B cell (primary cell): Measurements from ENCODE around the gene PIGR. TPM values are rescaled to one million over a fixed set of nuclear protein-coding genes. Genes with fewer than 3 reads are reported as not detected.
A peak's percentile ranks its signal among the peaks of the same experiment; 100 is the strongest.

ENCODE experiments used
- ATAC-seq: fragments of 200-7000 bp; cut with Tn5 transposase; one replicate; pipeline ENCODE4 v1.10.0; 2021; ENCODE audit warnings: low read depth, mild to moderate bottlenecking, moderate number of reproducible peaks, moderate library complexity
- CTCF ChIA-PET: fragments of 350-600 bp; sonication (Branson Sonifier 250); formaldehyde crosslinking; loops from one replicate; lab custom pipeline; 2021; ENCODE audit warnings: antibody characterized with exemption, inconsistent platforms; lab: Charles Lee
- POLR2A ChIA-PET: fragments of 350-600 bp; sonication (Branson Sonifier 250); formaldehyde crosslinking; loops from one replicate; lab custom pipeline; 2021; ENCODE audit warnings: antibody characterized with exemption; lab: Charles Lee
- DNase-seq: peaks from one replicate; pipeline ENCODE4 v3.0.0; 2013
- H2AFZ ChIP-seq: 2 replicates; pipeline ENCODE4 v1.6.1; 2012; ENCODE audit warnings: mild to moderate bottlenecking, low read depth, low read length; ENCODE audit not compliant: insufficient read depth, poor library complexity, severe bottlenecking
- H3K27ac ChIP-seq, 2 donors: 1 replicate in 1 of 2; 2 replicates in 1 of 2; pipeline ENCODE4 v1.5.1; 2012 to 2013; ENCODE audit warnings: low read length in 2 of 2, mild to moderate bottlenecking in 2 of 2, moderate library complexity in 1 of 2
- H3K27me3 ChIP-seq, 4 experiments: fragments of 200-600 bp in 1 of 4; sonication (generic) in 1 of 4; replicated peaks in 1 of 4; 1 replicate in 2 of 4; 2 replicates in 2 of 4; pipeline versions ENCODE4 v1.6.1 to v1.7.0; 2013 to 2016; ENCODE audit warnings: low read length in 3 of 4, mild to moderate bottlenecking in 2 of 4, mixed read lengths in 1 of 4, moderate library complexity in 1 of 4; ENCODE audit not compliant: insufficient read depth in 4 of 4, control insufficient read depth in 3 of 4; ENCODE audit errors: control extremely low read depth in 1 of 4
- H3K36me3 ChIP-seq, 2 experiments: replicated peaks in 1 of 2; 1 replicate in 1 of 2; 2 replicates in 1 of 2; pipeline versions ENCODE4 v1.6.1 to v1.7.1; 2013; ENCODE audit warnings: low read length in 1 of 2; ENCODE audit not compliant: insufficient read depth in 2 of 2, control insufficient read depth in 1 of 2; ENCODE audit errors: control extremely low read depth in 1 of 2, extremely low read depth in 1 of 2
- H3K4me1 ChIP-seq, 2 donors: fragments of 200-600 bp in 1 of 2; sonication (generic) in 1 of 2; 1 replicate in 1 of 2; 2 replicates in 1 of 2; pipeline versions ENCODE4 v1.5.1 to v1.6.1; 2013 to 2017; ENCODE audit warnings: low read length in 2 of 2; ENCODE audit not compliant: control insufficient read depth in 2 of 2, insufficient read depth in 2 of 2
- H3K4me2 ChIP-seq: replicated peaks from 2 replicates; pipeline ENCODE3; 2012; ENCODE audit warnings: mild to moderate bottlenecking, low read depth, low read length; ENCODE audit not compliant: poor library complexity, severe bottlenecking
- H3K4me3 ChIP-seq, 5 experiments: fragments of 200-600 bp in 1 of 5; sonication (generic) in 1 of 5; 1 replicate in 3 of 5; 2 replicates in 2 of 5; pipeline versions ENCODE4 v1.5.1 to v1.7.0; 2011 to 2016; ENCODE audit warnings: low read length in 4 of 5, mild to moderate bottlenecking in 4 of 5, low read depth in 2 of 5, control low read depth in 1 of 5, moderate library complexity in 1 of 5; ENCODE audit not compliant: insufficient read depth in 1 of 5; ENCODE audit errors: control extremely low read depth in 1 of 5, extremely low read depth in 1 of 5
- H3K79me2 ChIP-seq: fragments of 200-600 bp; sonication (generic); one replicate; pipeline ENCODE4 v1.6.0; 2016; ENCODE audit warnings: low read length; ENCODE audit not compliant: control insufficient read depth, insufficient read depth
- H3K9ac ChIP-seq: fragments of 200-600 bp; sonication (generic); 2 replicates; pipeline ENCODE4 v1.6.1; 2017; ENCODE audit warnings: mild to moderate bottlenecking, low read length, moderate library complexity
- H3K9me3 ChIP-seq, 3 donors: one replicate each; pipeline versions ENCODE4 v1.6.1 to v1.7.1; 2013; ENCODE audit warnings: low read length in 2 of 3; ENCODE audit not compliant: control insufficient read depth in 2 of 3, insufficient read depth in 1 of 3; ENCODE audit errors: control extremely low read depth in 1 of 3
- H4K20me1 ChIP-seq: 2 replicates; pipeline ENCODE4 v1.6.0; 2012; ENCODE audit warnings: mild to moderate bottlenecking, low read length; ENCODE audit not compliant: insufficient read depth, control insufficient read depth, poor library complexity, severe bottlenecking
- H3K27ac Mint-ChIP-seq: one replicate; pipeline ENCODE4 v1.8.0; 2021; ENCODE audit warnings: mixed read lengths
- H3K27me3 Mint-ChIP-seq: one replicate; pipeline ENCODE4 v1.8.0; 2021; ENCODE audit warnings: mixed read lengths
- H3K4me1 Mint-ChIP-seq: one replicate; pipeline ENCODE4 v1.8.0; 2021; ENCODE audit warnings: mixed read lengths
- H3K4me3 Mint-ChIP-seq: one replicate; pipeline ENCODE4 v1.8.0; 2021; ENCODE audit warnings: mixed read lengths
- H3K9me3 Mint-ChIP-seq: one replicate; pipeline ENCODE4 v1.8.0; 2022; ENCODE audit warnings: mixed read lengths; ENCODE audit not compliant: insufficient read depth
- EZH2 ChIP-seq: IDR thresholded peaks from 2 replicates; pipeline ENCODE4 v1.6.1; 2012; ENCODE audit warnings: borderline replicate concordance, low read depth, mild to moderate bottlenecking, moderate library complexity, low read length; ENCODE audit not compliant: insufficient read depth, poor library complexity, severe bottlenecking
- WGBS: methylation state at CpG from one replicate; pipeline ENCODE4 v1.1.5; 2013; ENCODE audit warnings: missing lambda C conversion rate; ENCODE audit not compliant: insufficient coverage; 5-methylcytosine and 5-hydroxymethylcytosine counted together
- intact Hi-C: fragments of 100-400 bp; cut with micrococcal nuclease; formaldehyde crosslinking; loops from one replicate; pipeline ENCODE4 v1.10.0; 2022
- polyA plus RNA-seq: library from polyadenylated mRNA; depleted of rRNA; stranded (reverse); fragments of >200 nt; gene quantifications from 2 replicates; pipeline ENCODE4 v1.2.3, GENCODE V29; 2012
- total RNA-seq, 2 donors: library from RNA; stranded (reverse); fragments of 120-200 nt in 1 of 2; gene quantifications; 1 replicate in 1 of 2; 2 replicates in 1 of 2; pipeline versions ENCODE4 v1.2.3 to v1.2.4, GENCODE V29; 2013 to 2022
- TF ChIP-seq, protein P1 (sequence below): fragments of 200-600 bp; IDR thresholded peaks from one replicate; pipeline ENCODE4 v1.8.0; 2022; ENCODE audit warnings: antibody characterized with exemption, mild to moderate bottlenecking

The PIGR gene
- total and polyA plus RNA-seq, 2 donors (not counting 1 experiment from before 2014, with no cell fraction given) = 0.31 to 1.1 TPM

DNA sequence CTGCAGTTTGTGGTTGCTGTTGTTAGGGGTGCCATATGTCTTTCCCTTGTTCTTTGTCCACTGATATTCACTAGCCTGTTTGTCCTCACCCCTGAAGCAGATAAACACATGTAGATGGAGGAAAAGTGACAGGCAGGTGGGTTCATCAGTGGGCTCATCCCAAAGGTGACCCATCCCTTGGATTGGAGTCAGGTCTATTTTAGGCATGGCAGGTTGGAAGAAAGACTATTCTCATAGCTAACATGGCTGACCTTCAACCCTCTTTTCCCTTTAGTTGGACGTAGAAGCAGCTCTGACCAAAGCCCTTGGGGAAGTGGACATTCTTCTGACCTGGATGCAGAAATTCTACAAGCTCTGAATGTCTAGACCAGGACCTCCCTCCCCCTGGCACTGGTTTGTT is 43.6 kb downstream of the PIGR start:
- no peak for ATAC-seq
- H3K4me2 ChIP-seq = no peak overlapping the region
- intact Hi-C loops = no loop called here
- peaks cover 66% of the 10 kb centered on the region for H3K4me1 Mint-ChIP-seq
- peak overlapping the region in 1 of 2 donors; percentile 79 for H3K27ac ChIP-seq
- peaks cover 6% of the 10 kb centered on the region for H3K79me2 ChIP-seq
- H3K4me1 ChIP-seq = peaks cover 25 to 39% of the 10 kb centered on the region in 2 donors
- H3K27me3 Mint-ChIP-seq = no peaks in the 10 kb centered on the region
- no peak overlapping the region for H3K4me3 ChIP-seq
- H3K9me3 ChIP-seq = no peaks in the 10 kb centered on the region
- peaks cover 2 to 54% of the 10 kb centered on the region in 2 experiments for H3K36me3 ChIP-seq
- H3K4me3 Mint-ChIP-seq = no peak overlapping the region
- no peak for DNase-seq
- TF ChIP-seq, protein P1, sequence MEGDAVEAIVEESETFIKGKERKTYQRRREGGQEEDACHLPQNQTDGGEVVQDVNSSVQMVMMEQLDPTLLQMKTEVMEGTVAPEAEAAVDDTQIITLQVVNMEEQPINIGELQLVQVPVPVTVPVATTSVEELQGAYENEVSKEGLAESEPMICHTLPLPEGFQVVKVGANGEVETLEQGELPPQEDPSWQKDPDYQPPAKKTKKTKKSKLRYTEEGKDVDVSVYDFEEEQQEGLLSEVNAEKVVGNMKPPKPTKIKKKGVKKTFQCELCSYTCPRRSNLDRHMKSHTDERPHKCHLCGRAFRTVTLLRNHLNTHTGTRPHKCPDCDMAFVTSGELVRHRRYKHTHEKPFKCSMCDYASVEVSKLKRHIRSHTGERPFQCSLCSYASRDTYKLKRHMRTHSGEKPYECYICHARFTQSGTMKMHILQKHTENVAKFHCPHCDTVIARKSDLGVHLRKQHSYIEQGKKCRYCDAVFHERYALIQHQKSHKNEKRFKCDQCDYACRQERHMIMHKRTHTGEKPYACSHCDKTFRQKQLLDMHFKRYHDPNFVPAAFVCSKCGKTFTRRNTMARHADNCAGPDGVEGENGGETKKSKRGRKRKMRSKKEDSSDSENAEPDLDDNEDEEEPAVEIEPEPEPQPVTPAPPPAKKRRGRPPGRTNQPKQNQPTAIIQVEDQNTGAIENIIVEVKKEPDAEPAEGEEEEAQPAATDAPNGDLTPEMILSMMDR = no peak
- no peak for TF ChIP-seq EZH2
- H2AFZ ChIP-seq = no peak overlapping the region
- H3K9me3 Mint-ChIP-seq = no peaks in the 10 kb centered on the region
- POLR2A ChIA-PET = interaction anchor here (0.7 to 2.1 kb wide), 3 partner anchors 9 to 22 kb away, joined by 3 to 14 read pairs (median 5); no protein-coding TSS in a partner anchor
- peak overlapping the region; percentile 59 for H3K27ac Mint-ChIP-seq
- peaks cover 63% of the 10 kb centered on the region for H4K20me1 ChIP-seq
- WGBS = 100% methylated on average over 1 of the region's 1 CpG
- CTCF ChIA-PET = interaction anchor here (1.6 to 11.6 kb wide), 3 partner anchors 9 to 29 kb away, joined by 3 to 208 read pairs (median 15); no protein-coding TSS in a partner anchor
- no peak overlapping the region for H3K9ac ChIP-seq
- H3K27me3 ChIP-seq = no peaks in the 10 kb centered on the region

DNA sequence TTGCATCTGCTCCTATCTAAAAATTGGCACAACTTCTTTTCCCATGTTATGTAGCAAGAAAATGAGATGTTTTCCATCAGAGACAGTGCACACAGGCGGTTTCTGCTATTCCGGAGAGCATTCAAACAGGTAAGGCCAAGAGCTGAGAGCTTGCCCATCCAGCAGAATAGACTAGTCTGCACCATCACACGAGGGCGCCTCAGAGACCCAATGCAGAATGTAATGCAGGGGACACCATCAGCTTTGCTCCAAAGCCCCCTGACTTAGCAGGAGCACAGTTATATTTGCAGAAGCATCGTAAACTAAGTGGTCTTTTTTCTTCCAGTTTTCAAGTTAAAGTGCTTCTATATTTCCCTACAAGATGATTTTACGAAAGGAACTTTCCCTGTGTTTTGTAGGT is 44.3 kb downstream of the PIGR start:
- Histone ChIP-seq H3K9ac (no peak overlapping the region), H3K36me3 (peaks cover 2 to 46% of the 10 kb centered on the region in 2 experiments), H3K27me3 (no peaks in the 10 kb centered on the region), H2AFZ (no peak overlapping the region), H3K9me3 (no peaks in the 10 kb centered on the region), H3K4me2 (no peak overlapping the region), H4K20me1 (peaks cover 56% of the 10 kb centered on the region), H3K4me1 (peaks cover 18 to 31% of the 10 kb centered on the region in 2 donors), H3K4me3 (no peak overlapping the region), H3K27ac (no peak overlapping the region), H3K79me2 (no peaks in the 10 kb centered on the region)
- Mint-ChIP-seq H3K27me3 (no peaks in the 10 kb centered on the region), H3K9me3 (no peaks in the 10 kb centered on the region), H3K4me3 (no peak overlapping the region), H3K4me1 (peaks cover 58% of the 10 kb centered on the region), H3K27ac (peak overlapping the region; percentile 27)
- ChIA-PET POLR2A (interaction anchor here (0.6 to 2.1 kb wide), 5 partner anchors 10 to 1484 kb away, joined by 3 to 14 read pairs (median 5); no protein-coding TSS in a partner anchor), CTCF (interaction anchor here (1.1 to 11.6 kb wide), 5 partner anchors 10 to 30 kb away, joined by 3 to 208 read pairs (median 4); partner anchors contain the start of gene FCMR)
- ATAC-seq (no peak), DNase-seq (no peak)
- 96% methylated on average over 4 of the region's 6 CpGs for whole genome bisulfite sequencing
- intact Hi-C loops = no loop called here
- no peak for TF ChIP-seq EZH2
- TF ChIP-seq, protein P1 = no peak
